Heart left ventricle (tissue), 13 donors: ENCODE results near the gene GHR.

Source experiments
- POLR2A ChIP-seq, 2 donors: fragments of 450-650 bp; IDR thresholded peaks; one replicate each; pipeline ENCODE4 v1.6.1; 2017; ENCODE audit warnings: antibody characterized with exemption in 2 of 2, mild to moderate bottlenecking in 2 of 2, moderate library complexity in 2 of 2
- TF ChIP-seq, protein P1 (sequence below), 12 donors: fragments of 200-600 bp; sonication (generic) in 4 of 12; IDR thresholded peaks; one replicate each; pipeline versions ENCODE4 v1.5.0 to v1.8.0; 2018 to 2022; ENCODE audit warnings: antibody characterized with exemption in 12 of 12, mild to moderate bottlenecking in 5 of 12
- donor health status: ischemic (EF 13 %, LVEDD 7.1; RV severe dilation, severe dysfunction).
- donor health status: DM: no; HTN: yes; CAD: no.
- donor health status: DM: no; HTN: no; CAD: no.
- donor health status: ischemic (EF 25% LVEDD 6.9; RV normal size, moderate dysfunction).
- donor health status: ischemic (EF 25% LVEDD 5.7; RV mildly dilated, moderate dysfunction).
- donor health status: ischemic (EF 35%, LVEDD 5.7; RV mildly dilated, moderate dysfunction).
- donor health status: nonischemic (EF 11% LVEDD 7.7; RV severe dilation, severe dysfunction).
- donor health status: DM: yes; HTN: yes; CAD: no.
- donor health status: PGD.
- donor health status: ischemic (EF 29% LVEDD 5.4; RV normal size, mild dysfunction).
- donor health status: nonischemic (EF 23%, LVEDD 6.1; RV moderate dilation, normal function).

DNA sequence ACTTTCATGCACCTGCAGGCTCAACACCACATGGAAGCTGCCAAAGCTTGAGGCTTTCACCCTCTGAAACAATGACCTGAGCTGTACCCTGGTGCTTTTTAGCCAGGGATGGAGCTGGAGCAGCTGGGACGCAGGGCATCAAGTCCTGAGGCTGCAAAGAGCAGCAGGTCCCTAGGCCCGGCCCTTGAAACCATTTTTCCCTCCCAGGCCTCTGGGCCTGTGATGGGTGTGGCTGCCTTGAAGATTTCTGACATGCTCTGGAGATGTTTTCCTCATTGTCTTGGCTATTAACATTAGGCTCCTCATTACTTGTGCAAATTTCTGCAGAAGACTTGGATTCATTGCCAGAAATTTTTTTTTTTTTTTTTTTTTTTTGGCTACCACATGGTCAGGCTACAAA is 30.3 kb upstream of the GHR start:
- TF ChIP-seq, protein P1, sequence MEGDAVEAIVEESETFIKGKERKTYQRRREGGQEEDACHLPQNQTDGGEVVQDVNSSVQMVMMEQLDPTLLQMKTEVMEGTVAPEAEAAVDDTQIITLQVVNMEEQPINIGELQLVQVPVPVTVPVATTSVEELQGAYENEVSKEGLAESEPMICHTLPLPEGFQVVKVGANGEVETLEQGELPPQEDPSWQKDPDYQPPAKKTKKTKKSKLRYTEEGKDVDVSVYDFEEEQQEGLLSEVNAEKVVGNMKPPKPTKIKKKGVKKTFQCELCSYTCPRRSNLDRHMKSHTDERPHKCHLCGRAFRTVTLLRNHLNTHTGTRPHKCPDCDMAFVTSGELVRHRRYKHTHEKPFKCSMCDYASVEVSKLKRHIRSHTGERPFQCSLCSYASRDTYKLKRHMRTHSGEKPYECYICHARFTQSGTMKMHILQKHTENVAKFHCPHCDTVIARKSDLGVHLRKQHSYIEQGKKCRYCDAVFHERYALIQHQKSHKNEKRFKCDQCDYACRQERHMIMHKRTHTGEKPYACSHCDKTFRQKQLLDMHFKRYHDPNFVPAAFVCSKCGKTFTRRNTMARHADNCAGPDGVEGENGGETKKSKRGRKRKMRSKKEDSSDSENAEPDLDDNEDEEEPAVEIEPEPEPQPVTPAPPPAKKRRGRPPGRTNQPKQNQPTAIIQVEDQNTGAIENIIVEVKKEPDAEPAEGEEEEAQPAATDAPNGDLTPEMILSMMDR (IDR thresholded peaks at IDR 0.05), result no peak
- no peak for TF ChIP-seq POLR2A (IDR thresholded peaks at IDR 0.05)
